Hematopoietic multipotent progenitor cell treated with erythropoietin and hydrocortisone succinate and interleukin-3 and kit ligand, for 8 days (in vitro differentiated cells): Measurements from ENCODE around the gene KLRG1.
A peak's percentile ranks its signal among the peaks of the same experiment; 100 is the strongest.

Experiments
- DNase-seq: peaks from one replicate; pipeline ENCODE4 v3.0.0-alpha.2; 2015

KLRG1 gene

GRCh38 chr12:9043766-9044165 is 54.4 kb downstream of the KLRG1 start:
- no peak for DNase-seq

GRCh38 chr12:9047105-9047504 is 57.8 kb downstream of the KLRG1 start:
- DNase-seq, result no peak

GRCh38 chr12:9048930-9049329 is 59.6 kb downstream of the KLRG1 start:
- no peak for DNase-seq

DNA sequence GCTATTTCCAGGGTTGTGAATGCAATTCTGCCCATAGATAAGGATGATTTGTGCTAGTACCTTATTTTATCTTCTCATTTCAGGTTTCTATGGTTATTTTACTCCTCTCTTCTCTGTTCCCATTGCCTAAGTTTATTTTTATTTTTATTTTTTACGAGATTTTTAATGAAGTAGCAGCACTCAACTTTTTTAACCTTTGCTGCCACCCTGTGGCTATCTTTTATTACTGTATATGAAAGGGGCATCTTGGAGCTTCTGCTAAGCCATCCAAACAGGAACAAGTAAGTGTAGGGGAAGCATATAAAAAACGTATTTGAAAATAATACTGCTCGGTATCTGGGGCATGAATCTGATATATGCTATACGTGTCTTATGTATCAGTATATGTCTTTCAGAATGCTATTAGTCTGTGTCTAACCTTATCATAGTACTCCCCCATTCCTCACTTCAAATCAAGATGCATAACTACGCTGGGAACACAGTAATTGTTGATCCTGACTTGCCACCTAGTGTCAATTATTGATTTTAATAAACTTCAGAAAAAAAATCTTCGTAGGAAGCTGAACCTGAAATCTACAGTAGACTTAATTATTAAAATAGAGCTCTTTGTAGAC is 60.3 kb downstream of the KLRG1 start:
- peak; percentile 74 for DNase-seq

- no peak for DNase-seq
These were observed 61.3 kb downstream of the KLRG1 start for GRCh38 chr12:9050521-9051157.

GRCh38 chr12:9051158-9051550 is 61.8 kb downstream of the KLRG1 start:
- DNase-seq, result no peak

DNA sequence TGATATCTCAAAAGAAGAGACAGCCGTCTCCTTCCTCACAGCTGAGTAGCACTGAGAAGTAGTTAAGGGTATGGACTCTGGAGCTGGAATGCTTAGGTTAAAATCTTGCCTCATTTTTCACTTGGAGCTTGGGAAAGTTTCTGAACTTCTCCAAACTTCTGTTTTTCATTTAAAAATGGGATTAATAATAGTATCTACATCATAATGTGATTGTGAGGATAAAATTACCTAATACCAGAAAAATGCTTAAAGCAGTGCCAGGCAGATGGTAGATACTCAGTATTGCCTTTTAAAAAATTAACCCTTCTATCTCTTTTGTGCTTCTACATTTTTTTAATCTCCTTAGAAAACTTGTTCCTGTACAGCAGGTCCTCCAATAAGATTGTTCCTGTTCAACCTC is 63.3 kb downstream of the KLRG1 start:
- no peak for DNase-seq
